SIG-M5 treated with dmso at 0.1 percent for 504 hours (cell line): Measurements from ENCODE around the gene CDC123.
"Not testable (repeated sequence)": the region's sequence is repeated elsewhere in the genome, so short reads cannot be mapped to it uniquely, and the experiment has no call there.

Source experiments
- DNase-seq: peaks from one replicate; lab custom pipeline; 2025; ENCODE audit not compliant: unreplicated experiment; lab: John Stamatoyannopoulos, UW

Gene CDC123

DNA sequence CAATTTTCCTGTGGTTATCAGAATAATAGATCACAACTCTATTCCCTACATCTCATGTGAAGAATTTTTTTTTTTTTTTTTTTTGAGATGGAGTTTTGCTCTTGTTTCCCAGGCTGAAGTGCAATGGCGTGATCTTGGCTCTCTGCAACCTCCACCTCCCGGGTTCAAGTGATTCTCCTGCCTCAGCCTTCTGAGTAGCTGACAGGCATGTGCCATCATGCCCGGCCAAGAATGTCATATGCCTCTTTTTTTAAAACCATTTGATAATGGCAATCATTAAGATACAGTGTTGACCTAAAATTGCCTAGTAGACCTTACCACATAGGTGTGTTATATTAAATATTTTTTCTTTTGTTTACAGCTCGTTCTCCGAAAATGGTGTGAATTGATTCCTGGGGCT, 38.7 kb downstream of the CDC123 start:
- not testable (repeated sequence) for DNase-seq

DNA sequence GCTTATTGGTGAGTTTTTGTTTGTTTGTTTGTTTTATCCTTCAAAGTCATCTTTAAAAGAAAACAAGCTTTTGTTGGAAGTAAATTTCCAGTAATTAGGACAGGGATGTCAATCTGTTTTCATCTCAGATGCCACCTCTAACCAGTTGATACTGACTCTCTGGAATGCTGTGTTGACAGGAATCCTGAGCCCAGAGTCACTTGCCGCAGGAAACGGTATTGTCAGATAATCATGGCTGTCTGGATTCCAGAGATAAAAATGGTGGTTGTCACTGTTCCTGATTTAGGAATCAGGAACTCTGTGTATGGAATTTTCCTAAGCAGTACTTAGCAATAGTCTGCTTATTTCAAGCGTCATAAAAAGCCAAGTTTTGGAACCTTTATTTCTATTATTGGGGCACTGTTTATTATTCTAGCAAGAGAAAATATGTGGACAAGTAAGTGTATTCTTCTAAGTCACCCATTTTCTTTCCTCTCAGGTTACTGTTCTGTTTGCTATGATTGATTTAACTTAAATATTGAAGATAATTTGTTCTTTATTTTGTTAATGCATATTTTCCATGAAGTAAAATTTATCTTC, 39.2 kb downstream of the CDC123 start:
- DNase-seq = no peak

DNA sequence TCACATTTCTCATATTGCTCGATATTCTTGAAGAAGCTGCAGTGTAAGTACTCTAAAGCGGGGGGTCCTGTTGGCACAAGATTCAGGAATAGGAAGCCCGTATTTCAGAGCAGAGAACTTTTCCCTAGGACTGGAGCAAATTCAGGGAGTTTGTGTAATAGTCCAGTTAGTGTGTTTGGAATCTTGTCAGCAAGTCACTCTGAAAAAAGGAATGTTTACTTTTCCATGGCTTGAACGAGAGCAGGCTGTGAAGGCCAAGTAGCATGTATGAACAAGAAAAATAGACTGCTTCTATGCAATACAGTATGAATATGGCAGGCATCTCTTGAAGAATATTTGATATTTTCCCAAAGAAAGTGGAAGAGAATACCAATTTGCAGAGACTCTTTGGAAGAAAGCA, 39.8 kb downstream of the CDC123 start:
- DNase-seq = no peak

DNA sequence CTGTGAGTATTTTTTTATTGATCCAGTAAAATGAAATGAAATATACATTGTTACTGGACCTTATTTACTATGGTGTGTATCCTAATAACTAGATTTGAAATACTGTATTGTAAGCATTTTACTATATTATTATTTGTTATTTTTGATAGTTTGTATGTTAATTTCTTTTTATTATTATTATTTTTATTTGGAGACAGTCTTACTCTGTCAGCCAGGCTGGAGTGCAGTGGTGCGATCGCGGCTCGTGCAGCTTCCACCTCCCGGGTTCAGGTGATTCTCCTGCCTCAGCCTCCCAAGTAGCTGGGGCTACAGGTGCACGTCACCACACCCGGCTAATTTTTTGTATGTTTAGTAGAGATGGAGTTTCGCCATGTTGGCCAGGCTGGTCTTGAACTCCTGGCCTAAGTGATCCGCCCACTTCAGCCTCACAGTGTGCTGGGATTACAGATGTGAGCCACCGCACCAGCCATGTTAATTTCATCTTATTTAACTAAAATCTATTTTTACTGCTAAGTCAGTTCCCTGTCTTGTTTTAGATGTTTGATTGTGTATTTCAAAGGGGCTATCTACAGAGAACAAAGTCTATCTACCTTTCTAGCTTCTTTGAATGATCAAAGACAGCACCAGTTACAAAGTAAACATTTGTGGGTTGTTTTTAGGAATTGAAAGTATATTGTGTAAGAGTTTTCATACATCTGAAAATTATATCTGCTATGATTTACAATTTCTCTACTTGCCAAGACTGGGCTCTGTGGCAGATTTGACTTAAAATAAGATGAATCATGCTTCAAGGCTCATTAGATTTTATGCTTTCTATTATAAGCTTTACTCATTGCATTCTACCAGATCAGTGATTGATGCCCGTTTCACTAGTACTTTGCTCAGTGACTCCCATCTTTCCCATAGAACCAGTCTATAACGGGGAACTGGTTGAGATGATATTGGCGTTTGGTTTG, 41.6 kb downstream of the CDC123 start:
- no peak for DNase-seq

DNA sequence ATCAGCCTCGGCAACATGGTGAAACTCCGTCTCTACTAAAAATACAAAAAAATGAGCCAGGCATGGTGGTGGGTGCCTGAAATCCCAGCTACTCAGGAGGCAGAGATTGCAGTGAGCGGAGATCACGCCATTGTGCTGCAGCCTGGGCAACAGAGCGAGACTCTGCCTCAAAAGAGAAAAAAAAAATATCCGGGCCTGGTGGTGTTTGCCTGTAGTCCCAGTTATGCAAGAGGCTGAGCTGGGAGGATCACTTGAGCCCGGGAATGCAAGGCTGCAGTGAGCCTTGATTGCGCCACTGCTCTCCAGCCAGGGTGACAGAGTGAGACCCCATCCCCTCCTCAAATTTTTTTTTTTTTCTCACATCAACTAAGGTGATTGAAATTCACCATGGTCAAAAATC, 42.8 kb downstream of the CDC123 start:
- DNase-seq = no peak

DNA sequence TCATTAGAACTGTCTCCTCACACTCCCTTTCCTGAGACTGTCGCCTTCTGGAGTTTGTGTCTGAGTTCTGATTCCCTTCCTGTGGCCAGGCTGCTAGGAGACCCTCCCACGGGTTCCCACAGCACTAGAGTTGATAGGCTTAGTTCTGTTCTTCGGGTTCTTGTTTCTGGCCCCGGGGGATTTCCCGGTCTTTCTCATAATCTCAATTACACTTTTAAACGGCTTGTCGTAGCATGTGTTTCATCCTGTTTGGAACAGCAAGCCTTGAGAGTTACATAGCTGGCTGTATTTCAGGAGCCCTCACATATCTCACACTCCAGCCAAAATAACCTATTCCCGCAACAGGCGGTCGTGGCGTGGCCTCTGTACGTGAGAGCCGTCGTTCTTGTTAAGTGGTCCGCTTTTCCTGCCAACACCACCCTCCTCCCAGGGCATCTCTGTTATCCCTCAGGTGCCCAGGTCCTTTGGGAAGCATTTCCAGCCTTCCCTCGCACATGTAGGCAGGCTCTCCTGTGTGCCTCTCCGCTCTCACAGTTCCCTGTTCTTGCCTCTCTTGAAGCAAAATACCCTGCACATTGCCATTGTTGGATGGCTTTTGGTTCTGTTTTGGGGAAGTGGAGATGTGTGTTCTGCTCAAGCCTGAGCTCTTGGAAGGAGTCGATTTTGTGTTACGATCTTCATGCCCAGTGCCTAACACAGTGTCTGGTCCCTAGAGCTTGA, 46.0 kb downstream of the CDC123 start:
- DNase-seq = no peak

DNA sequence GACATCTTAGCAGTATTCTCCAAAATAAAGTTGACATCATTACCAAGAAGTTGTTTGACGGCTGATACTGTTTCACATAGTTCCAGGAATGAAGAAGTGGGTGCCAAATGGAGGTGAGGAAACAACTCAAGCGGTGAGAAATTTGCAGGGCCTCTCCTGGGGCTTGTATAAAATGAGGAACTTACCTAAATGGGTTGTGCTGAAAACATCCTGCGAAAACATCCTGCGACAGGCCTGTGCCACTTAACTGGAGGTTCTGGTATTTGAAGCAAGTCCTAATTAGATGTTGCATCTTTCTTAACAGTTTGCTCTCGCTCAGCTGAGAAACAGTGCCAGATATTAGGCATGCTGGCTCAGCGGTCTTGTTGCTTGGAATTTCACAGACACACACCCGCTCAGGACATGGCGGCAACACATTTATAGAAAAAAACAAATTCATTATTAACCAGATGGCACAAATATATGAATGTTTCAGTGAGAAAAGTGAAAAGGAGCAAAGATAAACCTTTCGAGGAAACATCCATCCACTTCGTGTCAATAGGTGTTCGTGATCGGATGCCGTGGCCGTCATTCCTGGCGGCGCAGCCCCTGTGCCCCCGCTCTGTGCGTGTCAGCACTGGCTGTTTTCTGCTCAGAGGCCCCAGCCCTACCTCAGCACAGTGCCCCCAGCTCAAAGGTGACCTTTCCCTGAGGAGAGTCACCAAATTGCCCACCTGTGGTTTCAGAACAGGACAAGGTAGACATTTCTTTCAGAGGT, 48.1 kb downstream of the CDC123 start:
- peak; percentile 34 for DNase-seq

DNA sequence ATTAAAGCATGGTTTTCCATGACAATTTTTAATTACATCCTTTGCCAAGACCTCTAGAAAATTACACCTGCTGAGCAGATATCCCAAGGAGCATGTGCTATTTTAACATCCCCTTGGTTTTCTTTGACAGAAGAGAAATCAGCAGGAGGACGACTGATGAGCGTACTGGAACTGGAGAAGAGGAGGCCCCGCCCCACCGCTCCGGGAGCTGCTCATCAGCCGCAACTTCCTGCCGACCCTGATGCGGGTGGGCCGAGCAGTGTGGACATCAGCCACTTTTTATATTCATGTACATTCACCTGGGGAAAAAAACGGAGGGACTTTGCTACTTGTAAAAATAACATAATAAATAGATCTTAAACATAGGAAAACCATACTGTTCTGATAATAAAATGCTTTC, 54.2 kb downstream of the CDC123 start:
- no peak for DNase-seq

DNA sequence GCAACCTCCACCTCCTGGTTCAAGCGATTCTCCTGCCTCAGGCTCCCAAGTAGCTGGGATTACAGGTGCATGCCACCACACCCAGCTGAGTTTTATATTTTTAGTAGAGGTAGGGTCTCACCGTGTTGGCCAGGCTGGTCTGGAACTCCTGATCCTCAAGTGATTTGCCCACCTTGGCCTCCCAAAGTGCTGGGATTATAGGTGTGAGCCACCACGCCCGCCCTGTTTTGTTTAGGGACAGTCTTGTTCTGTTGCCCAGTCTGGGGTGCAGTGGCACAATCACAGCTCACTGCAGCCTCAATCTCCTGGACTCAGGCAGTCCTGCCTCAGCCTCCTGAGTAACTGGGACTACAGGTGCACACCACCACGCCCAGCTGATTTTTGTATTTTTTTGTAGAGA, 54.7 kb downstream of the CDC123 start:
- not testable (repeated sequence) for DNase-seq

DNA sequence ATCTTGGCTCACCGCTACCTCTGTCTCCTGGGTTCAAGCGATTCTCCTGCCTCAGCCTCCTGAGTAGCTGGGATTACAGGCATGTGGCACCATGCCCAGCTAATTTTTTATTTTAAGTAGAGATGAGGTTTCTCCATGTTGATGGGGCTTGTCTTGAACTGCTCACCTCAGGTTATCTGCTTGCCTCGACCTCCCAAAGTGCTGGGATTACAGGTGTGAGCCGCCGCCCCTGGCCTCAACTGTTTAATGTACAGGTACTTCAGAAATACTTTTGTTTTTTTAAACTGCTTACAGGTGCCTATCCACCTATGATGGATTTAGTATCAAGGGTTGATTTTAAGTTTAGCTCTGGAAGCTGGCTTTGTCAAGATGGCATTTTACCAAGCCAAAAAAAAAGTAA, 55.6 kb downstream of the CDC123 start:
- no peak for DNase-seq

DNA sequence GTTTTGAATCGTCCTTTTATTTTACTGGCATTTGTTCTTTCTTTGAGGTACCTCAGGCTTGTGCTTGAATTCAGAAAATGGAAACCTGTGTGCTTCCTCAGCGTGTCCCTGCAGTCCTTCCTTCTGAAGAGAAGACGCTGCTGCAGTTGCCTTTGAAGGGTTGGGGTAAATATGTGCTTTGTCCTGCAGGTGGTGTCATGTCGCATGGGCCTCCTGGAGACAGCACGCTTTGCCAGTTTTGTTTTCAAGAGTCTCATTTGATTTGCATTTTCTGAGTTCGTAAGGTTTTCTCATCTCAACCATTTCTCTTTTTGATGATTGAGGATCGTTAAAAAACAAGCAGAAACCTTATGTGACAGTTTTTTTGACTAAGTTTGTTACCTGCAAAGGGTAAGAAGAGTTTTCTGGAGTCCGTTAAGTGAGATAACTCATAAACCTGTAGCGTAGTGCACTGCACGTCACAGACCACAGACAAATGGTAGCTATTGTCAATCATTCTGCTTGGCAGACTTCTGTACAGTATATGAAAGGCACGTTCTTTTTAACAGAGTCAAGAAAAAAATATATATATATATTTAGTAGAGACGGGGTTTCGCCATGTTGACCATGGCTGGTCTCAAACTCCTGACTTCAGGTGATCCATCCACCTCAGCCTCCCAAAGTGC, 57.0 kb downstream of the CDC123 start:
- peak; percentile 30 for DNase-seq

DNA sequence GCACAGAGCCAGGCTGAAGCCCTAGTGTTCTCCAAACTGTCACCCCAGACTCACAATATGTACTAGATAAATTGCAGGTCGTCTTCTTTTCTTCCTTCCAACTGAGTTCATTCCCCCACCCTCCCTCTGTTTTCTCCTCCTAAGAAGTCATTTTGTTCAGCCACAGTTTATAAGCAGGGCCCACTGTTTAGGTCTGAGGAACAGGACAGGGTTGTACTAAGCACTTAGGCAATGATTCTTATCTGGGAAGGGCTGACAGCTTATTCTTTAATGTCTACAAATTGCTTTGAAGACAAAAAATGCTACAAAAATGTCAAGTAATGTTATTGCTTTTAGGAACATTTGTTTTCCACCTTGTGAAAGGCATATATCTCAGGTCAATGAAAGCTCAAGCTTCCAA, 59.1 kb downstream of the CDC123 start:
- no peak for DNase-seq

DNA sequence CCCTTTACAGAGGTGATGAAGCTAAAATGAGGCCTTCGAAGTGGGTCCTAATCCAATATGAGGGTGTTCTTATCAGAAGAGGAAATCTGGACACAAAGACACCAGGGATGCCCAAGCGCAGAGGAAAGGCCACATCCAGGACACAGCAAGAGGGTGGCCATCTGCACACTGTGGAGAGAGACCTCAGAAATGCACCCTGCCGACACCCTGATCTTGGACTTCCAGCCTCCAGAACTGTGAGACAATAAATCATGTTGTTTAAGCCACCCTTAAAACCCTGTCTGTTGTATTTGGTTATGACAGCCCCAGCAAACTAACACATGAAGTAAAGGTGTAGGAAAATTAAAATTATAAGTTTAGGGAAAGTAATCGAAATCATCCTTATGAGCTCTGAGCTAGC, 64.0 kb downstream of the CDC123 start:
- no peak for DNase-seq

DNA sequence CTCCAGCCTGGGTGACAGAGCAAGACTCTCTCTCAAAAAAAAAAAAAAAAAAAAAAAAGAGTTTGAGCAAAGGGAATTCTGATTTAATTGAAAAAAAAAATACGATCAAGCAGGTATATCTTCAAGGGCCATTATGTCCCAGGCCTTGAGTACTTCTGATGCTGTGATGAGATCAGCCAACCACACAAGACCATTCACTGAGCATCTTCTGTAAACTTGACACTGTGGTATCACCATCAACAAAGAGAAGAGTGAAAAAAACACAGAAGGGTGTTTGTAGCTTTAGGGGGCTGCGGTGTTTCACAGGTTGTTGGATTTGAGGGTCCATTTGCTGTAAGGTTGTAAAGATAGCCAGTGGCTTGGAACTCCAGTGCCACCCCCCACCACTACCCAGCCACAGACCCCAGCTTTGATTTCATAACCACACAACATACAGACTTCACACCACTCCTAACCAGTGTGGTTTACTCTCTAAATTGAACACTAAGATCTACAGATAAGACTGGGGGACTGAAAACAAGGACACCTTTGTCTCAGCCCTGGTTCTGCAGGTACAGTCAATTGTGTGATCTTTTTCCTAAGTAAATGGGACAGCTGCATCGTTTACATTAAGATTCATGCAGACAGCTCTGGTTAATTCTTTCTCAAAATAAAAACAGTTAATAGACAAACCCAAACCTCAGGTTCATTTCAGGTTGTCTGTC, 66.4 kb downstream of the CDC123 start:
- DNase-seq = no peak

DNA sequence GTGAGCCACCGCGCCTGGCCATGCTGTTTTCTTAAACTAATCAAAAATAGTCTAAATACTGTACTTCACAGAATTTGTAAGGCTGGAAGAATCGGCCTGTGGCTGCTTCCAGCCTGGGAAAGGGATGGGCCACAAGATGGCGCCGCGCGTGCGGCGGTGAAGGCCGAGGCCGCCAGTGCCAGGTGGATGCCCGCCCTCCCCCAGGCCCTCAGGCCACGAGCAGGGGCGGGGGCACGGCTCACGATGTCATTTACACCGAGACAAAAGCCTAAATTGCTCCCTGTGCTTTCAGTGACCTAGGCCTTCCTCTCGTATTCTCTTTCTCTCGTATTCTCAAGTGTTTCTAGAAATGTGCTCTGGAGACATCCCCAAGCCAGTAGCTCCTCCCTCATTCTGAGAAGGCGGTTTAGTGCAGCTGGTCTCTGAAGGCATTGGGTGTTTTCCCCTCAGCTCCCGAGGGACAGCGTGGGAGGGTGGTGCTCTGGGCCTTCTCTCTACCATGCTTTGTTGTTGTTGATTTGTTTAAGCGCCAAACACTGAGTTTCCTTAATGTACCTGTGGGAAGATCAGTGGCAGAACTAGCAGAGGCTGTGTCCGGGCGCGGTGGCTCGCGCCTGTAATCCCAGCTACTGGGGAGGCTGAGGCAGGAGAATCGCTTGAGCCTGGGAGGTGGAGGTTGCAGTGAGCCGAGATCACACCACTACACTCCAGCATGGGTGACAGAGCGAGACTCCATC, 68.4 kb downstream of the CDC123 start:
- DNase-seq = peak; percentile 16

DNA sequence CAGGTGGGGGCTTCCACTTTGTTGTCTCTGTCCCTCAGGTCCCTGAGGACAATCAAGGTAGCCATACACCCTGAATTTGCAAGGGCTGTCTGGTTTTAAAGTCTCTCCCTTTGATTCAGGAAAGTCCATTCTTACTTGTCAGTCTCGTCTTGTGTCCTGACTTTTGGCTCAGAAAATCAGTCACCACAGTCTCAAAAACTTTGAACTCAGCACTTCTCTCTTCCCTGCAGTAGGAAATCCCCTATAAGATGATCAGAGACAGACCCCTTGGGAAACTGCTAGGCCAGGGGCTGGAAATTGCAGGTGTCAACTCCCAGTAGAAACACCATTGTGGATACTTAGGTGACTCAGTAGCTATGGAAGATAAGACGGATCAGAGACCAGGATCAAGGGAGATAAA, 73.1 kb downstream of the CDC123 start:
- DNase-seq = no peak

DNA sequence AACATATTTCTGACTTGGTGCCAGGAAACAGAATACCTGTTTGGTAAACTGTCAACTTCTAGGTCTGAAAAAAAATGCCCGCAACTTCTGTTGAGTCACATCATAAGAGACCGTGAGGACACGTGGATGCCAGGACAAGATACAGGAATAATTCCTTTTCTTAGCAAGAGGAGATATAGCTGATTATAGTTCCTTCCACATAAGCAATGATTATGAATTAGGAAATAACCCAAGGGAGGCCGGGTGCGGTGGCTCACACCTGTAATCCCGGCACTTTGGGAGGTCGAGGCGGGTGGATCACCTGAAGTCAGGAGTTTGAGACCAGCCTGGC, 75.2 kb downstream of the CDC123 start:
- DNase-seq = no peak

DNA sequence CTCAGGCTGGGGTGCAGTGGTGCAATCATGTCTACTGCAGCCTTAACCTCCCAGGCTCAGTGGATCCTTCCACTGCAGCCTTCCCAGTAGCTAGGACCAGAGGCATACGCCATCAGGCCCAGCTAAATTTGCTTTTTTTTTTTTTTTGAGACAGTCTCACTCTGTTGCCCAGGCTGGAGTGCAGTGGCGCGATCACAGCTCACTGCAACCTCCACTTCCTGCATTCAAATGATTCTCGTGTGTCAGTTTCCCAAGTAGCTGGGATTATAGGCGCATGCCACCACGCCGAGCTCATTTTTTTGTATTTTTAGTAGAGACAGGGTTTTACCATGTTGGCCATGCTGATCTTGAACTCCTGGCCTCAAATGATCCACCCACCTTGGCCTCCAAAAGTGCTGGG, 81.9 kb downstream of the CDC123 start:
- not testable (repeated sequence) for DNase-seq

DNA sequence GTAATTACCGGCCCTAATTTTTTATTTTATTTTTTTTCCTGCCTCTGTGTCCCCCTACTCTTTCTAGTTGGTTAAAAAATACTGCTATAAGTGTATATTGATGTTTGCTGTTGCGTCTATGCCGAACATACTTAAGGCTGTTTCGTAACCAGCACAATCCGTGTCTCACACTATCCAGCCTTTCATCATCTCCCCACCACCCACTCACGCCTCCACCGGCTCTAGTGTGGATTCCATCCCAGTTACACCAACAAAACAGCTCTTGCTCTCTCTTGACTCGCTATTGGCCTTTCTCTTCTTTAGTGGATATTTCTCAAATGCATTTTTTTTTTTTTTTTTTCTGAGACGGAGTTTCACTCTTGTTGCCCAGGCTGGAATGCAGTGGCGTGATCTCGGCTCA, 83.3 kb downstream of the CDC123 start:
- peak; percentile 8 for DNase-seq

DNA sequence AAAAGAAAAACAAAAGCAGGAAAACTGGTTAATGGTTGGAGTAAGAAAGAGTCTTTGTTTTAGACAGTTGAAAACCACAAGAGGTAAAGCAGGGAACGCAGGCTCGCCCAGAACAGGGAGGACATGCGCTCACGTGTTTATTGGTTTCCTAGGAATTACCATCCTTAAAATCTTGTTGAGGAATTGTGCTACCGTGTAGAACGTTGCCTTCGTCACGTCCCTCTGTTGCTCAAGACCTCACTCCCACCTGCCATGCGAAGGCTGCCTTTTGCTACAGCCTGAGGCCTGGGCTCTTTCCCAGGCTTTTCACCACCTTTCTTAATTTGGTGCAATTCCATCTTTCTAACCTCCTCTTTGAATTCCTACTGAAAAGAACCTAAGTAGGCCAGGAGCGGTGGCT, 91.8 kb downstream of the CDC123 start:
- no peak for DNase-seq
